Tibial artery (tissue), 4 donors: ENCODE data around the gene ATG12.

ENCODE experiments used
- DNase-seq, 2 donors: peaks; one replicate each; pipeline ENCODE4 v3.0.0-alpha.2; 2019
- H3K27ac ChIP-seq, 2 donors: fragments of 200-600 bp; sonication (generic) in 1 of 2; 1 replicate in 1 of 2; 2 replicates in 1 of 2; pipeline ENCODE4 v1.5.1; 2018 to 2019; ENCODE audit warnings: mild to moderate bottlenecking in 1 of 2
- H3K27me3 ChIP-seq, 2 donors: fragments of 200-600 bp; sonication (generic) in 1 of 2; one replicate each; pipeline versions ENCODE4 v1.5.1 to v1.6.0; 2016 to 2019
- H3K36me3 ChIP-seq, 3 donors: fragments of 200-600 bp; sonication (generic) in 2 of 3; one replicate each; pipeline ENCODE4 v1.5.1; 2016 to 2019; ENCODE audit warnings: mild to moderate bottlenecking in 2 of 3
- H3K4me1 ChIP-seq, 4 donors: fragments of 200-600 bp; sonication (generic) in 2 of 4; 1 replicate in 3 of 4; 2 replicates in 1 of 4; pipeline ENCODE4 v1.5.1; 2016 to 2019
- H3K4me3 ChIP-seq, 2 donors: fragments of 200-600 bp; sonication (generic) in 1 of 2; 1 replicate in 1 of 2; 2 replicates in 1 of 2; pipeline ENCODE4 v1.5.1; 2018 to 2019; ENCODE audit warnings: mild to moderate bottlenecking in 2 of 2
- H3K9me3 ChIP-seq, 3 donors: fragments of 200-600 bp; sonication (generic) in 1 of 3; one replicate each; pipeline ENCODE4 v1.5.1; 2016 to 2019
- intact Hi-C: fragments of 100-400 bp; cut with DNase I; formaldehyde crosslinking; loops from one replicate; pipeline ENCODE4 v1.15.0; 2023; ENCODE audit warnings: low total_unique reads
- TF ChIP-seq, protein P1 (sequence below), 2 experiments: fragments of 200-600 bp in 1 of 2; fragments of 450-650 bp in 1 of 2; IDR thresholded peaks; one replicate each; pipeline ENCODE4 v1.5.1; 2017 to 2019; ENCODE audit warnings: antibody characterized with exemption in 2 of 2, mild to moderate bottlenecking in 1 of 2, moderate library complexity in 1 of 2

The ATG12 gene

DNA sequence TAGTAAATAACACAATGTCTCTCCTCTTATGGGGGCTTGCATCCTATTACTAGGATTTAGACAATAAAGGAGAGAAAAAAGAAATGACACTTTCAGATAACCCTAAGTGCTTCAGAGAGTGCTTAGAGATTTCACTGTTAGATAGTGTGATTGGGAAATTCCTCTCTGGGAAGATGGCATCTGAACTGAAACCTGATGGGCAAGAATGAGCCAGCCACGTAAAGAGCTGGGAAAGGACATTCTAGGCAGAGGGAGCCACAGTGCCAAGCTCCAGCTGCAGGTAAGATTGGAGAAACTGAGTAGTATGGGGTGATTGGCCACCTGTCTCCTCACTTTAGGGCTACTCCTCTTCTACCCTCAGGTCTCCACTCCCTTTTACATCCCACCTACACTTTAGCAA, 39.4 kb downstream of the ATG12 start:
- H3K36me3 ChIP-seq: peaks cover 0 to 4% (median 0%) of the 10 kb centered on the region in 3 donors
- DNase-seq: no peak
- intact Hi-C loops: no loop called here
- no peak overlapping the region for H3K4me3 ChIP-seq
- H3K27ac ChIP-seq: no peak overlapping the region
- no peaks in the 10 kb centered on the region for H3K9me3 ChIP-seq
- no peaks in the 10 kb centered on the region for H3K4me1 ChIP-seq
- TF ChIP-seq, protein P1, sequence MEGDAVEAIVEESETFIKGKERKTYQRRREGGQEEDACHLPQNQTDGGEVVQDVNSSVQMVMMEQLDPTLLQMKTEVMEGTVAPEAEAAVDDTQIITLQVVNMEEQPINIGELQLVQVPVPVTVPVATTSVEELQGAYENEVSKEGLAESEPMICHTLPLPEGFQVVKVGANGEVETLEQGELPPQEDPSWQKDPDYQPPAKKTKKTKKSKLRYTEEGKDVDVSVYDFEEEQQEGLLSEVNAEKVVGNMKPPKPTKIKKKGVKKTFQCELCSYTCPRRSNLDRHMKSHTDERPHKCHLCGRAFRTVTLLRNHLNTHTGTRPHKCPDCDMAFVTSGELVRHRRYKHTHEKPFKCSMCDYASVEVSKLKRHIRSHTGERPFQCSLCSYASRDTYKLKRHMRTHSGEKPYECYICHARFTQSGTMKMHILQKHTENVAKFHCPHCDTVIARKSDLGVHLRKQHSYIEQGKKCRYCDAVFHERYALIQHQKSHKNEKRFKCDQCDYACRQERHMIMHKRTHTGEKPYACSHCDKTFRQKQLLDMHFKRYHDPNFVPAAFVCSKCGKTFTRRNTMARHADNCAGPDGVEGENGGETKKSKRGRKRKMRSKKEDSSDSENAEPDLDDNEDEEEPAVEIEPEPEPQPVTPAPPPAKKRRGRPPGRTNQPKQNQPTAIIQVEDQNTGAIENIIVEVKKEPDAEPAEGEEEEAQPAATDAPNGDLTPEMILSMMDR (IDR thresholded peaks at IDR 0.05): no peak
- no peaks in the 10 kb centered on the region for H3K27me3 ChIP-seq

DNA sequence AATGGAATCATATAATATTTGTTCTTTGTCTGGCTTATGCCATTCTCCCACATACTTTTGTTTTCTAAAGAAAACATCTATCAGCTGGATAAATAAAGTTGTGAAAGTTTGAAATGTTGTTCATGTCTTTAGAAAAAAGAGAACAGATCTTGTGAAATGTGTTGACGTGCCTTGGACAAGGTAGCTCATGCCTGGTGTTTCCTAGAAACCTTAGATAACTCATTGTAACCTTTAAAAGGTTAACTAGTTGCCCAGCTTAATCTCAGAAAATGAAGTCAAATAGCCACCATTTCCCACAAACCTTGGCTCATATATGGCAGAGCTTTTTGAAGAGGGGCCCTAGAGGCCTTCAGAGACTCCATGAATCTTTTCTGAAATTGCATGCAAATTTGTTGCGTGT, 40.2 kb downstream of the ATG12 start:
- Histone ChIP-seq H3K4me3 (no peak overlapping the region), H3K27me3 (no peaks in the 10 kb centered on the region), H3K36me3 (peaks cover 0 to 4% (median 0%) of the 10 kb centered on the region in 3 donors), H3K9me3 (no peaks in the 10 kb centered on the region), H3K4me1 (no peaks in the 10 kb centered on the region), H3K27ac (no peak overlapping the region)
- TF ChIP-seq, protein P1 (IDR thresholded peaks at IDR 0.05): no peak
- no peak for DNase-seq
- intact Hi-C loops: no loop called here

DNA sequence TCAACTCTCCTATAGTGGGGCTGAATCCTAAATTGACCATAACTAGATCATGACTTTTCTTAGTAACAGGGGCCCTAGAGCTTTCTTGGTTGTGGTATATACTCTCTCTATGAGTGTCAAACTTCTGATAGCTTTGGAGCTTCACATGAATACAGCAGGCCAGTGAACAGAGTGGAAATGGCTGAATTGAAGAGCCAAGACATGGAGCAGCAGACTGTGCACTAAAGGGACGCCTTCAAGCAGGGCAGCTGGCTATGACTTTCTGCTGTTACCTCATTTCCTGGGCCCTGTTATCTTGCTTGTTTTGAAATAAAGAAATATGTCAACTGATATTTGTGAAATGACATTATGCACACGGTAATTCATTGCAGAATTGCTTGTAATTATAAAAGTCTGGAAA, 41.3 kb downstream of the ATG12 start:
- TF ChIP-seq, protein P1 (IDR thresholded peaks at IDR 0.05): no peak
- no peak overlapping the region for H3K27ac ChIP-seq
- no peaks in the 10 kb centered on the region for H3K4me1 ChIP-seq
- peaks cover 0 to under 1% (median 0%) of the 10 kb centered on the region in 3 donors for H3K36me3 ChIP-seq
- no peaks in the 10 kb centered on the region for H3K9me3 ChIP-seq
- no peak overlapping the region for H3K4me3 ChIP-seq
- no peaks in the 10 kb centered on the region for H3K27me3 ChIP-seq
- intact Hi-C loops: no loop called here
- DNase-seq: no peak

DNA sequence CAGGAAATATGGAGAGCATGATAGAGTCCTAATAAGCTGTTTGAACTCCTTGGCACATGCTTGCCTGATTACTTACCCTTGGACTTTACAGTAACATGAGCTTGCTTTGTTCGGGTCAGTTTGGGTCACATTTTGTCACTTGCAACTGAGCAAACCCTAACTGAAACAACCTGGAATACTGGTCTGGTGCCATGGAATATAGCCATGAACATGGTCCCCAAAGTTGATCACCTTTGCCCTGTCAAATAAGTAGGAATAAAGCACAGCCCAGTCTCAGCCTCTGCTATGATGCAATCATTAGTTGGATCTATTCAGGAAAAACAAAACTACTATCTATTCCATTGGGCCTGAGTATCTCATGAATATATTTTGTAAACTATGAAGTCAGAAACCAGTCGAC, 43.1 kb downstream of the ATG12 start:
- intact Hi-C loops: no loop called here
- Histone ChIP-seq H3K4me1 (no peaks in the 10 kb centered on the region), H3K36me3 (no peaks in the 10 kb centered on the region), H3K4me3 (no peak overlapping the region), H3K27ac (no peak overlapping the region), H3K9me3 (no peaks in the 10 kb centered on the region), H3K27me3 (no peaks in the 10 kb centered on the region)
- TF ChIP-seq, protein P1 (IDR thresholded peaks at IDR 0.05): no peak
- no peak for DNase-seq

DNA sequence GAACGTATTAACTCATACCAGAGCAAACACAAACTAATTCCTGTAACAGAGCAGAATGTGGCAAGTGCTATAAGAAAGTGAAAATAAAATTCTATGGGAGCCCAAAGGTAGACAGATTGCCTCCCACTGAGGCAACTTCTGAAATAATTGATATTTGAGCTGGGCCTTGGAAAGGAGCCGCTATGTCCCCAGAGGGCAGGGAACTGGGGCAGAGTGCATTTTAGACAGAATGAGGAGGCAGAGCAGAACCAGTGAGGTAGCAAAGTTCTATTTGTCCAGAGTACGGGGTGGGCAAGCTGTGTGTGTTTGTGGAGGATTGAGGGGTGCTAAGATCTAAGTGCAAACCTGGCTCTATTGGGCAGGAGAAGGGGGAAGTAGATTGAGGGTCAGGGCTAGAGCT, 44.7 kb downstream of the ATG12 start:
- Histone ChIP-seq H3K27me3 (peaks cover 0 to 2% of the 10 kb centered on the region in 2 donors), H3K4me3 (no peak overlapping the region), H3K27ac (no peak overlapping the region), H3K9me3 (no peaks in the 10 kb centered on the region), H3K4me1 (no peaks in the 10 kb centered on the region), H3K36me3 (no peaks in the 10 kb centered on the region)
- DNase-seq: no peak
- intact Hi-C loops: no loop called here
- TF ChIP-seq, protein P1 (IDR thresholded peaks at IDR 0.05): no peak

DNA sequence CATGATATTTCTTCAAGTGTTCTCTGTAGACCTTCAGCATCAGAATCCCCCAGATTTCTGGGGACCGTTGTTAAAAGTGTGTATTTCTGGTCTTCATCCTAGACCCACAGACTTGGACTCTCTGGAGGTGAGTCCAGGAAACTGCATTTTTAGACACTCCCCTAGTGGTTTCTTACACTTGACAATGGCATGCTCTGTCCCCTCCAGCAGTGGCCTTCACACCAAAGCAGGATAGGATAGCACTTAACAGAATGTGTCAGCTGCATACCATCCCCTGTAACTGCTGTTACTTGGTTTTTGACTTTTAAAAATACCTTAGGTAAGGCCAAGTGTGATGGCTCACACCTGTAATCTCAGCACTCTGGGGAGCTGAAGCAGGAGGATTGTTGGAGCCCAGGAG, 45.7 kb downstream of the ATG12 start:
- no peak for DNase-seq
- Histone ChIP-seq H3K27me3 (peaks cover 0 to 3% of the 10 kb centered on the region in 2 donors), H3K27ac (no peak overlapping the region), H3K4me3 (no peak overlapping the region), H3K9me3 (no peaks in the 10 kb centered on the region), H3K36me3 (no peaks in the 10 kb centered on the region), H3K4me1 (no peaks in the 10 kb centered on the region)
- TF ChIP-seq, protein P1 (IDR thresholded peaks at IDR 0.05): no peak
- intact Hi-C loops: no loop called here
